IMR-90 (cell line): ENCODE measurements around the gene SLIT3. TPM values are rescaled to one million over a fixed set of nuclear protein-coding genes. Genes with fewer than 3 reads are reported as not detected.

Experiments used
- ATAC-seq: fragments of 200-7000 bp; cut with Tn5 transposase; 2 replicates; pipeline ENCODE4 v1.9.1; 2020; ENCODE audit warnings: low read depth, mild to moderate bottlenecking, moderate library complexity
- BruUV-seq: library from RNA; stranded (reverse); fragments of 400-500 nt; replicated peaks from 2 replicates; lab custom pipeline; 2021; lab: Mats Ljungman, UMichigan
- CTCF ChIA-PET: fragments of 300-600 bp; formaldehyde crosslinking; extraction: SDS; loops from one replicate; lab custom pipeline; 2021; ENCODE audit warnings: antibody characterized with exemption; lab: Yijun Ruan, JAX
- POLR2A ChIA-PET: fragments of 300-600 bp; sonication (Branson Sonifier 250); formaldehyde crosslinking; loops from one replicate; lab custom pipeline; 2022; ENCODE audit warnings: antibody characterized with exemption; ENCODE audit not compliant: unreplicated experiment; lab: Charles Lee
- DNase-seq: peaks from one replicate; pipeline ENCODE4 v3.0.0; 2013
- H2AFZ ChIP-seq: replicated peaks from 2 replicates; pipeline ENCODE3; 2013; ENCODE audit warnings: low read length, mild to moderate bottlenecking; ENCODE audit not compliant: poor library complexity
- H2AK5ac ChIP-seq: 2 replicates; pipeline ENCODE4 v1.6.1; 2013; ENCODE audit warnings: low read depth, low read length, inconsistent platforms
- H2AK9ac ChIP-seq: replicated peaks from 2 replicates; pipeline ENCODE3; 2013; ENCODE audit warnings: mild to moderate bottlenecking, low read depth, low read length, moderate library complexity; ENCODE audit not compliant: poor library complexity
- H2BK120ac ChIP-seq: 2 replicates; pipeline ENCODE4 v1.6.1; 2013; ENCODE audit warnings: low read depth, low read length, inconsistent platforms
- H2BK15ac ChIP-seq: 3 replicates; pipeline ENCODE4 v1.6.1; 2013; ENCODE audit warnings: low read depth, low read length, inconsistent platforms
- H2BK20ac ChIP-seq: 2 replicates; pipeline ENCODE4 v1.6.1; 2013; ENCODE audit warnings: low read depth, mild to moderate bottlenecking, inconsistent platforms, low read length, moderate library complexity
- H2BK5ac ChIP-seq: 2 replicates; pipeline ENCODE4 v1.6.1; 2013; ENCODE audit warnings: mild to moderate bottlenecking, low read depth, low read length, inconsistent platforms; ENCODE audit not compliant: poor library complexity, severe bottlenecking
- H3K14ac ChIP-seq: replicated peaks from 2 replicates; pipeline ENCODE4 v1.6.1; 2013; ENCODE audit warnings: low read depth, low read length, inconsistent platforms
- H3K18ac ChIP-seq: 2 replicates; pipeline ENCODE4 v1.6.1; 2013; ENCODE audit warnings: low read depth, low read length, control low read depth
- H3K23ac ChIP-seq: 2 replicates; pipeline ENCODE4 v1.6.1; 2013; ENCODE audit warnings: low read depth, low read length, inconsistent platforms
- H3K27ac ChIP-seq: 2 replicates; pipeline ENCODE4 v1.5.1; 2013; ENCODE audit warnings: mild to moderate bottlenecking, control low read depth, low read length; ENCODE audit not compliant: insufficient read depth
- H3K27me3 ChIP-seq: 2 replicates; pipeline ENCODE4 v1.6.1; 2013; ENCODE audit warnings: low read length; ENCODE audit not compliant: control insufficient read depth, insufficient read depth
- H3K36me3 ChIP-seq: 2 replicates; pipeline ENCODE4 v1.6.1; 2013; ENCODE audit warnings: low read length, mixed read lengths; ENCODE audit not compliant: control insufficient read depth, insufficient read depth
- H3K4ac ChIP-seq: 2 replicates; pipeline ENCODE4 v1.6.1; 2013; ENCODE audit warnings: low read depth, low read length, inconsistent platforms
- H3K4me1 ChIP-seq: 2 replicates; pipeline ENCODE4 v1.6.1; 2013; ENCODE audit warnings: low read length, mixed read lengths; ENCODE audit not compliant: control insufficient read depth, insufficient read depth
- H3K4me2 ChIP-seq: 2 replicates; pipeline ENCODE4 v1.6.1; 2013; ENCODE audit warnings: low read depth, mild to moderate bottlenecking, control low read depth, low read length, moderate library complexity
- H3K4me3 ChIP-seq: 2 replicates; pipeline ENCODE4 v1.5.1; 2013; ENCODE audit warnings: low read depth, mild to moderate bottlenecking, control low read depth, low read length, moderate library complexity; ENCODE audit not compliant: insufficient read depth
- H3K56ac ChIP-seq: 2 replicates; pipeline ENCODE4 v1.6.1; 2013; ENCODE audit warnings: low read length, inconsistent platforms; ENCODE audit not compliant: insufficient read depth; ENCODE audit errors: extremely low read depth
- H3K79me1 ChIP-seq, 2 experiments: 2 replicates each; pipeline ENCODE4 v1.6.1; 2013; ENCODE audit warnings: low read length in 2 of 2, inconsistent platforms in 1 of 2, low read depth in 1 of 2
- H3K9ac ChIP-seq: 2 replicates; pipeline ENCODE4 v1.6.1; 2013; ENCODE audit warnings: low read depth, low read length, control low read depth
- H3K9me1 ChIP-seq: 2 replicates; pipeline ENCODE4 v1.6.1; 2013; ENCODE audit warnings: low read length, inconsistent platforms; ENCODE audit not compliant: insufficient read depth
- H3K9me3 ChIP-seq: 2 replicates; pipeline ENCODE4 v1.6.1; 2013; ENCODE audit warnings: low read length; ENCODE audit not compliant: control insufficient read depth, insufficient read depth
- H4K20me1 ChIP-seq: 2 replicates; pipeline ENCODE4 v1.6.1; 2013; ENCODE audit warnings: low read length, inconsistent platforms; ENCODE audit not compliant: insufficient read depth
- H4K5ac ChIP-seq: 2 replicates; pipeline ENCODE4 v1.6.1; 2013; ENCODE audit warnings: mild to moderate bottlenecking, low read depth, low read length, control low read depth
- H4K8ac ChIP-seq, 2 experiments: 2 replicates each; pipeline ENCODE4 v1.6.1; 2013; ENCODE audit warnings: low read depth in 2 of 2, low read length in 2 of 2, control low read depth in 1 of 2, inconsistent platforms in 1 of 2
- H4K91ac ChIP-seq: 2 replicates; pipeline ENCODE4 v1.6.1; 2013; ENCODE audit warnings: low read depth, low read length, inconsistent platforms; ENCODE audit not compliant: insufficient read depth
- BHLHE40 ChIP-seq: fragments of 150-350 bp; IDR thresholded peaks from 2 replicates; pipeline ENCODE4 v1.6.1; 2016; ENCODE audit warnings: mild to moderate bottlenecking, low read depth, low read length
- CEBPB ChIP-seq: IDR thresholded peaks from 2 replicates; pipeline ENCODE4 v1.6.1; 2012; ENCODE audit warnings: low read depth, low read length, improper control_type of control experiment
- CHD1 ChIP-seq: IDR thresholded peaks from 2 replicates; pipeline ENCODE4 v1.6.1; 2012; ENCODE audit warnings: low read depth, low read length, improper control_type of control experiment
- CTCF ChIP-seq: conservative IDR thresholded peaks from 2 replicates; pipeline ENCODE4 v1.5.1; 2012; ENCODE audit warnings: mild to moderate bottlenecking, low read depth, low read length, improper control_type of control experiment
- FOS ChIP-seq: fragments of 150-350 bp; IDR thresholded peaks from 2 replicates; pipeline ENCODE4 v1.6.1; 2016; ENCODE audit warnings: low read depth, low read length
- MAFK ChIP-seq: IDR thresholded peaks from 2 replicates; pipeline ENCODE4 v1.6.1; 2012; ENCODE audit warnings: low read depth, low read length, improper control_type of control experiment
- MAZ ChIP-seq: IDR thresholded peaks from 2 replicates; pipeline ENCODE4 v1.6.1; 2012; ENCODE audit warnings: low read depth, mild to moderate bottlenecking, low read length, improper control_type of control experiment, moderate library complexity, borderline replicate concordance
- MXI1 ChIP-seq: IDR thresholded peaks from 2 replicates; pipeline ENCODE4 v1.6.1; 2012; ENCODE audit warnings: low read depth, mild to moderate bottlenecking, low read length, moderate library complexity, borderline replicate concordance
- NFE2L2 ChIP-seq: fragments of 150-350 bp; IDR thresholded peaks from 2 replicates; pipeline ENCODE4 v1.6.1; 2016; ENCODE audit warnings: low read depth, mild to moderate bottlenecking, low read length
- RAD21 ChIP-seq: IDR thresholded peaks from 2 replicates; pipeline ENCODE4 v1.6.1; 2012; ENCODE audit warnings: low read length, improper control_type of control experiment
- RFX5 ChIP-seq: IDR thresholded peaks from 2 replicates; pipeline ENCODE4 v1.8.0; 2012; ENCODE audit warnings: low read depth, mild to moderate bottlenecking, low read length, moderate library complexity
- SMC3 ChIP-seq: fragments of 150-350 bp; IDR thresholded peaks from 2 replicates; pipeline ENCODE4 v1.6.1; 2016; ENCODE audit warnings: low read depth, mild to moderate bottlenecking, antibody characterized with exemption, low read length, moderate library complexity
- USF2 ChIP-seq: fragments of 150-350 bp; IDR thresholded peaks from 2 replicates; pipeline ENCODE4 v1.6.1; 2017; ENCODE audit warnings: mild to moderate bottlenecking, antibody characterized with exemption, low read length, low read depth
- WGBS, 2 experiments: methylation state at CpG; one replicate each; pipeline versions ENCODE4 v1.1.5 to v1.1.7; 2013; ENCODE audit warnings: missing lambda C conversion rate in 2 of 2; ENCODE audit not compliant: insufficient read length in 1 of 2; ENCODE audit errors: extremely low coverage in 2 of 2; 5-methylcytosine and 5-hydroxymethylcytosine counted together
- dilution Hi-C: fragments of 300-500 bp; cut with HindIII; formaldehyde crosslinking; loops from one replicate; pipeline ENCODE4 v1.14.3; 2018; ENCODE audit warnings: low sequenced_read_pairs; ENCODE audit not compliant: unreplicated experiment
- in situ Hi-C: fragments of 300-500 bp; cut with MboI; formaldehyde crosslinking; loops from 3 replicates; pipeline ENCODE4 v1.14.3; 2019; ENCODE audit warnings: low sequenced_read_pairs, inconsistent platforms, mixed read lengths
- intact Hi-C: fragments of 100-400 bp; cut with micrococcal nuclease; formaldehyde crosslinking; loops from 2 replicates; pipeline ENCODE4 v1.10.0; 2022
- polyA plus RNA-seq, 3 experiments: library from polyadenylated mRNA; depleted of rRNA; stranded (reverse); fragments of >200 nt; gene quantifications; 2 replicates each; pipeline ENCODE4 v1.2.3, GENCODE V29; 2012; ENCODE audit warnings: low replicate concordance in 1 of 3
- total RNA-seq: library from RNA; depleted of rRNA; stranded (reverse); fragments of >200 nt; gene quantifications from 2 replicates; pipeline ENCODE4 v1.2.3, GENCODE V29; 2012
- TF ChIP-seq, protein P1 (sequence below): fragments of 150-350 bp; IDR thresholded peaks from 2 replicates; pipeline ENCODE4 v1.6.1; 2016; ENCODE audit warnings: low read depth, mild to moderate bottlenecking, low read length, moderate library complexity, borderline replicate concordance

SLIT3 gene
- total and polyA plus RNA-seq, 2 of the 4 experiments (the other 2 are of a cell fraction), result 0.18 to 0.50 TPM

GRCh38 chr5:168889039-168889438 lies 411.9 kb downstream of the SLIT3 start:
- Histone ChIP-seq H3K56ac (no peak overlapping the region), H4K91ac (no peak overlapping the region), H3K4ac (no peak overlapping the region), H4K5ac (no peak overlapping the region), H2BK120ac (no peak overlapping the region), H3K36me3 (no peaks in the 10 kb centered on the region), H3K79me1 (no peaks in the 10 kb centered on the region), H3K14ac (no peak overlapping the region), H4K8ac (no peak overlapping the region), H2BK20ac (no peak overlapping the region), H3K9me3 (no peaks in the 10 kb centered on the region), H3K4me3 (no peak overlapping the region), H2BK5ac (no peak overlapping the region), H3K23ac (no peak overlapping the region), H2AK5ac (no peak overlapping the region), H3K9ac (no peak overlapping the region), H3K4me2 (no peak overlapping the region), H4K20me1 (no peaks in the 10 kb centered on the region), H3K18ac (no peak overlapping the region), H2AK9ac (no peak overlapping the region), H3K27me3 (no peaks in the 10 kb centered on the region), H3K4me1 (no peaks in the 10 kb centered on the region), H2AFZ (no peak overlapping the region), H3K9me1 (no peaks in the 10 kb centered on the region), H3K27ac (no peak overlapping the region), H2BK15ac (no peak overlapping the region)
- POLR2A ChIA-PET, result no interaction called here
- ATAC-seq, result no peak
- intact Hi-C loops (no loop called here), dilution Hi-C loops (no loop called here), in situ Hi-C loops (no loop called here)
- no peak for DNase-seq
- TF ChIP-seq CTCF, result no peak
- no peak for TF ChIP-seq FOS
- no peak for TF ChIP-seq RFX5
- TF ChIP-seq NFE2L2, result no peak
- TF ChIP-seq USF2, result no peak
- no peak for TF ChIP-seq MAZ
- TF ChIP-seq CHD1, result no peak
- no peak for TF ChIP-seq BHLHE40
- TF ChIP-seq MAFK, result no peak
- no peak for TF ChIP-seq SMC3
- TF ChIP-seq CEBPB, result no peak
- TF ChIP-seq, protein P1, sequence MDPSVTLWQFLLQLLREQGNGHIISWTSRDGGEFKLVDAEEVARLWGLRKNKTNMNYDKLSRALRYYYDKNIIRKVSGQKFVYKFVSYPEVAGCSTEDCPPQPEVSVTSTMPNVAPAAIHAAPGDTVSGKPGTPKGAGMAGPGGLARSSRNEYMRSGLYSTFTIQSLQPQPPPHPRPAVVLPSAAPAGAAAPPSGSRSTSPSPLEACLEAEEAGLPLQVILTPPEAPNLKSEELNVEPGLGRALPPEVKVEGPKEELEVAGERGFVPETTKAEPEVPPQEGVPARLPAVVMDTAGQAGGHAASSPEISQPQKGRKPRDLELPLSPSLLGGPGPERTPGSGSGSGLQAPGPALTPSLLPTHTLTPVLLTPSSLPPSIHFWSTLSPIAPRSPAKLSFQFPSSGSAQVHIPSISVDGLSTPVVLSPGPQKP, result no peak
- TF ChIP-seq RAD21, result no peak
- no peak for TF ChIP-seq MXI1
- BruUV-seq, result no TSS peak
- no CpG with 5 or more reads among the region's 1 CpG for WGBS, 2 experiments
- CTCF ChIA-PET, result interaction anchor here (1.0 kb wide), 1 partner anchor 10 kb away, joined by 3 read pairs; no protein-coding TSS in a partner anchor
